Measurements from ENCODE around the gene GDF2.

The GDF2 gene

DNA sequence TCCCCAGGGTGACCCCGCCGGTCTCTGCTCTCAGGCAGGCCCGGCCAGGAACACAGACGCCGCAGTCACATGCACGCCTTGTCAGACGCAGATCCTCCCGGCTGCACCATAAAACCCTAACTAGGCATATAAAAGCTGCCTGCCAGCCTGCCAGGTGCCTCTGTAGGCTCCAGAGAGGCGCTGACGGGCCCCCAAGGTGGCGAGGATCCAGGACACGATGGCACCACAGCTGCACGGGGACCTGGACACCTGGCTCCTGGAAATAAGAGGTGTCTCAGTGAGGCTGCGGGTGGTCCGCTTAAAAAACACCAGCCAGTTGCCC lies 44.1 kb upstream of the GDF2 start:
- Histone ChIP-seq H3K9ac (ENCODE audit: low read length) (no peak overlapping the region), H2BK120ac (ENCODE audit: insufficient read depth, low read length, poor library complexity) (no peak overlapping the region), H3K9me3 (ENCODE audit: insufficient read depth, low read depth, low read length) (no peaks in the 10 kb centered on the region), H2BK12ac (ENCODE audit: low read length) (no peak overlapping the region), H4K12ac (ENCODE audit: low read depth, low read length) (no peak overlapping the region), H3K4me2 (ENCODE audit: low read length) (no peak overlapping the region), H3K79me2 (ENCODE audit: control insufficient read depth, insufficient read depth, low read length, poor library complexity) (no peaks in the 10 kb centered on the region), H3K27me3 (ENCODE audit: insufficient read depth, low read length) (no peaks in the 10 kb centered on the region), H4K91ac (ENCODE audit: low read depth, low read length) (no peak overlapping the region), H3K4ac (ENCODE audit: low read depth, low read length) (no peak overlapping the region), H4K8ac (ENCODE audit: low read depth, low read length) (no peak overlapping the region), H3K36me3 (ENCODE audit: control insufficient read depth in 1 of 2, insufficient read depth in 2 of 2, low read length in 2 of 2) (no peaks in the 10 kb centered on the region), H2AK5ac (ENCODE audit: low read length) (no peak overlapping the region), H3K14ac (ENCODE audit: low read length) (no peak overlapping the region), H3K18ac (ENCODE audit: low read length) (no peak overlapping the region), H2AFZ (ENCODE audit: insufficient read depth, low read length, poor library complexity) (no peak overlapping the region), H3K27ac (ENCODE audit: low read depth, low read length) (no peak overlapping the region), H3K79me1 (ENCODE audit: low read length) (no peaks in the 10 kb centered on the region), H2BK5ac (ENCODE audit: low read depth, low read length, poor library complexity) (no peak overlapping the region), H3K23ac (ENCODE audit: low read length) (no peak overlapping the region), H3K4me1 (ENCODE audit: control insufficient read depth in 1 of 2, insufficient read depth in 2 of 2, low read length in 2 of 2) (no peaks in the 10 kb centered on the region), H3K4me3 (ENCODE audit: low read depth, low read length) (no peak overlapping the region)
- WGBS (ENCODE audit: extremely low coverage, insufficient coverage, insufficient read length) = no CpG with 5 or more reads among the region's 15 CpGs
- DNase-seq = no peak

DNA sequence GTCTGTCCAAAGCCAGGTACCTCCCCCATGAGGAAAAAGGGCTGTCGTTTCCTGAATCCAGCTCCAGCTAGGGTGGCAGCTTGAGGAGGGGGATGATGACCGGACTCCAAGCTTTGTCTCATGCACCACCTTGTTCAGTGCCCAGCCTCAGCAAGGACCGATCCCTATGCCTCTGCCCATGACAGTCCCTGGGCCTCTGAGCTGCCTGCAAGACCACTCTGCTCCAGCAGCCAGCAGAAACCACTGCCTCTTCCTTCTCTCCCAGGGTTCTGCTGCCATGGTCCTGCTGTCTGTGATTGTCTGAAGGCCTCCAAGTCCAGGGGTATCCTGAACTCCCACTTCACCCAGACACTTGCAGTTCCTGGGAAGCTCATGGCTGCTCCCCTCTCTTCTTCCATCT lies 43.5 kb upstream of the GDF2 start:
- Histone ChIP-seq H2AK5ac (ENCODE audit: low read length) (no peak overlapping the region), H3K4me2 (ENCODE audit: low read length) (no peak overlapping the region), H2AFZ (ENCODE audit: insufficient read depth, low read length, poor library complexity) (no peak overlapping the region), H3K4ac (ENCODE audit: low read depth, low read length) (no peak overlapping the region), H3K9ac (ENCODE audit: low read length) (no peak overlapping the region), H3K4me3 (ENCODE audit: low read depth, low read length) (no peak overlapping the region), H3K18ac (ENCODE audit: low read length) (no peak overlapping the region), H4K8ac (ENCODE audit: low read depth, low read length) (no peak overlapping the region), H3K27ac (ENCODE audit: low read depth, low read length) (no peak overlapping the region), H4K91ac (ENCODE audit: low read depth, low read length) (no peak overlapping the region), H3K27me3 (ENCODE audit: insufficient read depth, low read length) (no peaks in the 10 kb centered on the region), H3K79me1 (ENCODE audit: low read length) (no peaks in the 10 kb centered on the region), H2BK120ac (ENCODE audit: insufficient read depth, low read length, poor library complexity) (no peak overlapping the region), H2BK5ac (ENCODE audit: low read depth, low read length, poor library complexity) (no peak overlapping the region), H3K23ac (ENCODE audit: low read length) (no peak overlapping the region), H3K14ac (ENCODE audit: low read length) (no peak overlapping the region), H3K79me2 (ENCODE audit: control insufficient read depth, insufficient read depth, low read length, poor library complexity) (no peaks in the 10 kb centered on the region), H3K36me3 (ENCODE audit: control insufficient read depth in 1 of 2, insufficient read depth in 2 of 2, low read length in 2 of 2) (no peaks in the 10 kb centered on the region), H3K9me3 (ENCODE audit: insufficient read depth, low read depth, low read length) (no peaks in the 10 kb centered on the region), H3K4me1 (ENCODE audit: control insufficient read depth in 1 of 2, insufficient read depth in 2 of 2, low read length in 2 of 2) (no peaks in the 10 kb centered on the region), H2BK12ac (ENCODE audit: low read length) (no peak overlapping the region), H4K12ac (ENCODE audit: low read depth, low read length) (no peak overlapping the region)
- DNase-seq = no peak
- WGBS (ENCODE audit: extremely low coverage, insufficient coverage, insufficient read length) = no CpG with 5 or more reads among the region's 3 CpGs

GRCh38 chr10:47279276-47279675 lies 43.0 kb upstream of the GDF2 start:
- no CpG with 5 or more reads among the region's 2 CpGs for WGBS (ENCODE audit: extremely low coverage, insufficient coverage, insufficient read length)
- H3K79me1 ChIP-seq (ENCODE audit: low read length) = no peaks in the 10 kb centered on the region

GRCh38 chr10:47282005-47282656 lies 40.1 kb upstream of the GDF2 start:
- H3K27me3 ChIP-seq (ENCODE audit: insufficient read depth, low read length) = no peaks in the 10 kb centered on the region
- H2AK5ac ChIP-seq (ENCODE audit: low read length) = no peak overlapping the region
- no peaks in the 10 kb centered on the region for H3K4me1 ChIP-seq (ENCODE audit: control insufficient read depth in 1 of 2, insufficient read depth in 2 of 2, low read length in 2 of 2)
- DNase-seq = no peak
- H3K9me3 ChIP-seq (ENCODE audit: insufficient read depth, low read depth, low read length) = peaks cover 2% of the 10 kb centered on the region
- H3K4me3 ChIP-seq (ENCODE audit: low read depth, low read length) = no peak overlapping the region
- no peaks in the 10 kb centered on the region for H3K79me2 ChIP-seq (ENCODE audit: control insufficient read depth, insufficient read depth, low read length, poor library complexity)
- no peak overlapping the region for H2AFZ ChIP-seq (ENCODE audit: insufficient read depth, low read length, poor library complexity)
- no peak overlapping the region for H4K12ac ChIP-seq (ENCODE audit: low read depth, low read length)
- H3K4me2 ChIP-seq (ENCODE audit: low read length) = no peak overlapping the region
- H4K91ac ChIP-seq (ENCODE audit: low read depth, low read length) = no peak overlapping the region
- no peak overlapping the region for H2BK120ac ChIP-seq (ENCODE audit: insufficient read depth, low read length, poor library complexity)
- H4K8ac ChIP-seq (ENCODE audit: low read depth, low read length) = no peak overlapping the region
- H3K36me3 ChIP-seq (ENCODE audit: control insufficient read depth in 1 of 2, insufficient read depth in 2 of 2, low read length in 2 of 2) = no peaks in the 10 kb centered on the region
- no peak overlapping the region for H2BK5ac ChIP-seq (ENCODE audit: low read depth, low read length, poor library complexity)
- H3K27ac ChIP-seq (ENCODE audit: low read depth, low read length) = no peak overlapping the region
- WGBS (ENCODE audit: extremely low coverage, insufficient coverage, insufficient read length) = no CpG with 5 or more reads among the region's 6 CpGs
- no peak overlapping the region for H3K23ac ChIP-seq (ENCODE audit: low read length)
- H3K9ac ChIP-seq (ENCODE audit: low read length) = no peak overlapping the region
- no peak overlapping the region for H3K18ac ChIP-seq (ENCODE audit: low read length)
- H3K4ac ChIP-seq (ENCODE audit: low read depth, low read length) = no peak overlapping the region
- no peaks in the 10 kb centered on the region for H3K79me1 ChIP-seq (ENCODE audit: low read length)
- H2BK12ac ChIP-seq (ENCODE audit: low read length) = no peak overlapping the region
- H3K14ac ChIP-seq (ENCODE audit: low read length) = no peak overlapping the region

More at GRCh38 chr10:47279276-47279675, 43.0 kb upstream of the GDF2 start:
- Histone ChIP-seq H2BK12ac (ENCODE audit: low read length) (no peak overlapping the region), H3K18ac (ENCODE audit: low read length) (no peak overlapping the region), H3K79me2 (ENCODE audit: control insufficient read depth, insufficient read depth, low read length, poor library complexity) (no peaks in the 10 kb centered on the region), H3K36me3 (ENCODE audit: control insufficient read depth in 1 of 2, insufficient read depth in 2 of 2, low read length in 2 of 2) (no peaks in the 10 kb centered on the region), H2AK5ac (ENCODE audit: low read length) (no peak overlapping the region), H3K4ac (ENCODE audit: low read depth, low read length) (no peak overlapping the region), H3K23ac (ENCODE audit: low read length) (no peak overlapping the region), H3K27me3 (ENCODE audit: insufficient read depth, low read length) (no peaks in the 10 kb centered on the region), H2BK5ac (ENCODE audit: low read depth, low read length, poor library complexity) (no peak overlapping the region), H3K4me2 (ENCODE audit: low read length) (no peak overlapping the region), H4K12ac (ENCODE audit: low read depth, low read length) (no peak overlapping the region), H3K14ac (ENCODE audit: low read length) (no peak overlapping the region), H4K8ac (ENCODE audit: low read depth, low read length) (no peak overlapping the region), H4K91ac (ENCODE audit: low read depth, low read length) (no peak overlapping the region), H3K4me1 (ENCODE audit: control insufficient read depth in 1 of 2, insufficient read depth in 2 of 2, low read length in 2 of 2) (no peaks in the 10 kb centered on the region), H3K9ac (ENCODE audit: low read length) (no peak overlapping the region), H2AFZ (ENCODE audit: insufficient read depth, low read length, poor library complexity) (no peak overlapping the region), H3K4me3 (ENCODE audit: low read depth, low read length) (no peak overlapping the region), H2BK120ac (ENCODE audit: insufficient read depth, low read length, poor library complexity) (no peak overlapping the region), H3K9me3 (ENCODE audit: insufficient read depth, low read depth, low read length) (no peaks in the 10 kb centered on the region), H3K27ac (ENCODE audit: low read depth, low read length) (no peak overlapping the region)
- DNase-seq = no peak
